Immature natural killer cell (primary cell): ENCODE measurements around the gene TCF7L2. TPM values are rescaled to one million over a fixed set of nuclear protein-coding genes. Genes with fewer than 3 reads are reported as not detected.

Experiments used
- DNase-seq, 3 donors: peaks; one replicate each; pipeline ENCODE4 v3.0.0; 2022; ENCODE audit warnings: mixed read lengths in 1 of 3
- H3K27ac Mint-ChIP-seq, 6 donors: one replicate each; pipeline ENCODE4 v1.8.0; 2020; ENCODE audit warnings: mixed read lengths in 6 of 6, mild to moderate bottlenecking in 5 of 6, inconsistent platforms in 4 of 6, moderate library complexity in 3 of 6
- H3K27me3 Mint-ChIP-seq, 3 donors: one replicate each; pipeline ENCODE4 v1.8.0; 2020 to 2021; ENCODE audit warnings: low read depth in 3 of 3, mild to moderate bottlenecking in 3 of 3, mixed read lengths in 3 of 3, moderate library complexity in 3 of 3, inconsistent platforms in 1 of 3
- H3K36me3 Mint-ChIP-seq, 3 donors: one replicate each; pipeline ENCODE4 v1.8.0; 2020; ENCODE audit warnings: mixed read lengths in 3 of 3, inconsistent platforms in 2 of 3, mild to moderate bottlenecking in 2 of 3
- H3K4me1 Mint-ChIP-seq, 2 donors: one replicate each; pipeline ENCODE4 v1.8.0; 2020; ENCODE audit warnings: inconsistent platforms in 2 of 2, mild to moderate bottlenecking in 2 of 2, mixed read lengths in 2 of 2, moderate library complexity in 1 of 2
- H3K4me3 Mint-ChIP-seq, 5 donors: one replicate each; pipeline ENCODE4 v1.8.0; 2020; ENCODE audit warnings: mild to moderate bottlenecking in 5 of 5, mixed read lengths in 5 of 5, inconsistent platforms in 3 of 5, moderate library complexity in 3 of 5
- H3K9me3 Mint-ChIP-seq, 6 donors: one replicate each; pipeline ENCODE4 v1.8.0; 2020; ENCODE audit warnings: mild to moderate bottlenecking in 6 of 6, mixed read lengths in 6 of 6, inconsistent platforms in 4 of 6, moderate library complexity in 3 of 6
- polyA plus RNA-seq, 3 donors: library from polyadenylated mRNA; unstranded; fragments of 300-500 nt; fragmentation: Illumina TruSeq; gene quantifications; one replicate each; pipeline ENCODE4 v1.2.3, GENCODE V29; 2021

The TCF7L2 gene
- polyA plus RNA-seq, 3 donors from 2014 or later = 0.83 to 1.8 TPM; not detected in 1

DNA sequence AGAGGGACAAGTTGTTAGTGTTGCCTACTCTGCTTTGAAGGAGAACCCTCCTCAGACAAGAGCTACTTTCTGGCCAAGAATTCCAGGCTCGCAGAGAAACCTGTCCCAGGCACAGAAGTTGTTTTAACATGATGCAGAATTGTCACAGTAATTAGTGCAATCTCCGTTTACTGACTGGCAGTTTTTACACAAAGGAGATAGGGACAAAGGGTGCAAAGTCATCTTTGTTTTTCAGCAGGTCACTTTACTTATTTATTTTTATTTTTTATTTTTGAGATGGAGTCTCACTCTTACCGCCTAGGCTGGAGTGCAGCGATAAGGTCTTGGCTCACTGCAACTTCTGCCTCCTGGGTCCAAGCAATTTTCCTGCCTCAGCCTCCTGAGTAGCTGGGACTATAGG, 12.3 kb downstream of the TCF7L2 start:
- H3K4me3 Mint-ChIP-seq = no peak overlapping the region
- H3K4me1 Mint-ChIP-seq = peaks cover 10 to 11% of the 10 kb centered on the region in 2 donors
- peaks cover 3 to 4% (median 3%) of the 10 kb centered on the region in 3 donors for H3K27me3 Mint-ChIP-seq
- peaks cover 0 to 2% (median 0%) of the 10 kb centered on the region in 6 donors for H3K9me3 Mint-ChIP-seq
- peaks cover 0 to 4% (median 0%) of the 10 kb centered on the region in 3 donors for H3K36me3 Mint-ChIP-seq
- DNase-seq = no peak
- H3K27ac Mint-ChIP-seq = no peak overlapping the region

GRCh38 chr10:112963835-112964234, 13.8 kb downstream of the TCF7L2 start:
- H3K27me3 Mint-ChIP-seq = peaks cover 0 to 4% (median 3%) of the 10 kb centered on the region in 3 donors
- peaks cover 0 to 4% (median 0%) of the 10 kb centered on the region in 3 donors for H3K36me3 Mint-ChIP-seq
- no peak for DNase-seq
- H3K27ac Mint-ChIP-seq = no peak overlapping the region
- H3K4me1 Mint-ChIP-seq = peaks cover 10 to 11% of the 10 kb centered on the region in 2 donors
- H3K4me3 Mint-ChIP-seq = no peak overlapping the region
- H3K9me3 Mint-ChIP-seq = peaks cover 0 to 2% (median 0%) of the 10 kb centered on the region in 6 donors

DNA sequence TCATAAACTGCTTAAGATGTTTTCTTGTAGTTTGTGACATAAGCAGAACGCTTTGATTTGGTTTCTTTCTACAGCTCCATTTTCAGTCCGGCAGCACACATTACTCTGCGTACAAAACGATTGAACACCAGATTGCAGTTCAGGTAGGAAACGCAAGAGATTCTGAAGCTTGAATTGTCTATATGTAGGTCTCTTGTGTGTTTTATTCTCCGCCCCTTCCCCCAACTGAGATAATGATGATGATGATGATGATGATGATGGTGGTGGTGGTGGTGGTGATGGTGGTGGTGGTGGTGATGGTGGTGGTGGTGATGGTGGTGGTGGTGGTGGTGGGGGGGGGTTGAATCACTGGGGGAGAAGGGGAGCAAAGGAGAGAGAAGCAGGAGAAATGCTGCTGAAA, 14.4 kb downstream of the TCF7L2 start:
- Mint-ChIP-seq H3K27me3 (peaks cover 0 to 5% (median 3%) of the 10 kb centered on the region in 3 donors), H3K36me3 (peaks cover 0 to 4% (median 0%) of the 10 kb centered on the region in 3 donors), H3K4me3 (peak overlapping the region in 1 of 5 donors; percentile 1), H3K4me1 (peaks cover 10 to 11% of the 10 kb centered on the region in 2 donors), H3K27ac (no peak overlapping the region), H3K9me3 (peaks cover 0 to 2% (median 0%) of the 10 kb centered on the region in 6 donors)
- no peak for DNase-seq

- Mint-ChIP-seq H3K4me1 (peaks cover 5 to 8% of the 10 kb centered on the region in 2 donors), H3K4me3 (no peak overlapping the region), H3K27me3 (peaks cover 0 to 10% (median 3%) of the 10 kb centered on the region in 3 donors), H3K36me3 (peaks cover 0 to 4% (median 0%) of the 10 kb centered on the region in 3 donors), H3K27ac (no peak overlapping the region), H3K9me3 (no peaks in the 10 kb centered on the region)
- DNase-seq = no peak
These were observed 16.3 kb downstream of the TCF7L2 start for GRCh38 chr10:112966194-112966855.

- H3K4me3 Mint-ChIP-seq = no peak overlapping the region
- no peak for DNase-seq
- no peaks in the 10 kb centered on the region for H3K4me1 Mint-ChIP-seq
- H3K27me3 Mint-ChIP-seq = peaks cover 0 to 10% (median 3%) of the 10 kb centered on the region in 3 donors
- H3K27ac Mint-ChIP-seq = no peak overlapping the region
- H3K36me3 Mint-ChIP-seq = peaks cover 0 to 4% (median 3%) of the 10 kb centered on the region in 3 donors
- H3K9me3 Mint-ChIP-seq = no peaks in the 10 kb centered on the region
These were observed 17.2 kb downstream of the TCF7L2 start for GRCh38 chr10:112967200-112967599.

- DNase-seq = no peak
- no peaks in the 10 kb centered on the region for H3K4me1 Mint-ChIP-seq
- peaks cover 0 to 9% (median 3%) of the 10 kb centered on the region in 3 donors for H3K27me3 Mint-ChIP-seq
- H3K4me3 Mint-ChIP-seq = no peak overlapping the region
- H3K27ac Mint-ChIP-seq = no peak overlapping the region
- H3K9me3 Mint-ChIP-seq = no peaks in the 10 kb centered on the region
- peaks cover 0 to 4% (median 3%) of the 10 kb centered on the region in 3 donors for H3K36me3 Mint-ChIP-seq
These were observed 19.1 kb downstream of the TCF7L2 start for GRCh38 chr10:112969131-112969530.

DNA sequence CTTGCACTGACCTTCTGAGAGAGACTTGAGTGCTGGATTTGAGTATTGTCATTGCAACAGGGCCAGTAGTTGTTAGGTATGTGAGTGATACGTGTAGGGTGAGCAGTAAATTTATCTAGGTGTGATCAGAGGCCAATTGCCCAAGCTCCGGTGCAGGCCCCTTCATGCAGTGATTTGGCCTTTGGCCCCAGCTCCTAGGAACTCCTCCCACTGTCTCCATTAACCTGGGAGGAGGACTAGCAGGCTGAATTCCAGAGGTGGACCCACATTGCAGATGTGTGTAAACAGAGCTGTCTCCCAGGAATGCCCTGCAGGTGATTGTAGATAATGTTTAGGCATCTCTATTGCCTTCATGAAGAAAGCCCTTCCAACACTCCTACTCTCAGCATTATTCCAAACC, 19.5 kb downstream of the TCF7L2 start:
- Mint-ChIP-seq H3K4me3 (no peak overlapping the region), H3K4me1 (no peaks in the 10 kb centered on the region), H3K27ac (no peak overlapping the region), H3K36me3 (peaks cover 0 to 4% (median 3%) of the 10 kb centered on the region in 3 donors), H3K27me3 (peaks cover 0 to 9% (median 3%) of the 10 kb centered on the region in 3 donors), H3K9me3 (no peaks in the 10 kb centered on the region)
- DNase-seq = no peak

DNA sequence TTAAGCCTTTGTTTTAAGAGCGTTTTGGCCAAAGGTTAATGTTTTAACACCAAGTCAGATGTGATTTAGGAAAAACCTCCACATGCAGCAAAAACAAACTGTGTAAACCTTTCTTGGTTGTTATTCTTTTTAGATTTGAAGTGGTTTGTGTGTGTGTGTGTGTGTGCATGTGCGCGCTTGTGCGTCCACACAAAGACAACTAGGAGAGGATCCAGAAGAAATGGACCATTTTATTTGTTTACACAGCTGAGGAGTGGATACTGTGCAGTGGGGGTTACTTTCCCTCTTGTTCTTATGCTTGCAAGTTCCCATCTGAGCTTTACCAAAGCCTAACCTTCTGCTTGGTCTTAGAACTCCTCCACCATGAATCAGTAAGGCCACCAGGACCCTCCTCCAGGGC, 20.0 kb downstream of the TCF7L2 start:
- no peak for DNase-seq
- Mint-ChIP-seq H3K27me3 (peaks cover 0 to 9% (median 3%) of the 10 kb centered on the region in 3 donors), H3K9me3 (no peaks in the 10 kb centered on the region), H3K27ac (no peak overlapping the region), H3K36me3 (peaks cover 3 to 4% (median 4%) of the 10 kb centered on the region in 3 donors), H3K4me1 (no peaks in the 10 kb centered on the region), H3K4me3 (no peak overlapping the region)

GRCh38 chr10:112972606-112973005, 22.6 kb downstream of the TCF7L2 start:
- peaks cover 5 to 12% (median 6%) of the 10 kb centered on the region in 3 donors for H3K27me3 Mint-ChIP-seq
- no peaks in the 10 kb centered on the region for H3K4me1 Mint-ChIP-seq
- no peak for DNase-seq
- no peaks in the 10 kb centered on the region for H3K9me3 Mint-ChIP-seq
- H3K36me3 Mint-ChIP-seq = peaks cover 0 to 12% (median 5%) of the 10 kb centered on the region in 3 donors
- H3K4me3 Mint-ChIP-seq = no peak overlapping the region
- no peak overlapping the region for H3K27ac Mint-ChIP-seq

- DNase-seq = no peak
- Mint-ChIP-seq H3K9me3 (no peaks in the 10 kb centered on the region), H3K4me3 (no peak overlapping the region), H3K36me3 (peaks cover 0 to 12% (median 5%) of the 10 kb centered on the region in 3 donors), H3K27ac (no peak overlapping the region), H3K27me3 (peaks cover 6 to 12% (median 8%) of the 10 kb centered on the region in 3 donors), H3K4me1 (no peaks in the 10 kb centered on the region)
These were observed 23.0 kb downstream of the TCF7L2 start for GRCh38 chr10:112973046-112973445.

DNA sequence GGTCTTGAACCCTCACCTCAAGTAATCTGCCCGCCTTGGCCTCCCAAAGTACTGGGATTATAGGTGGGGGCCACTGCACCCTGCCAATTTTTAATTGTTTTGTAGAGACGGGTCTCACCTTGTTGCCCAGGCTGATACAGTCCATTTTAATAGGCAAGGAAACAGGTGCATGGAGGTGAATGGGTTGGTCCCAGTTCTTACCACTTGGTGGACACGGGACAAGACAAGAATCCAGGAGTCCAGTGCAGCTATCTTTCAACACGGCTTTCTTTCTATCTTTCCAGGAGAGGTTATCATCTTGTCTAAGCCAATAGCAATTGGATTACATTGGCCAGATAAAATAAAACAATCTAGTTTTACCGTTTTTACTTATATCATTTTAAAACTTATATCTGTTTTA, 23.8 kb downstream of the TCF7L2 start:
- Mint-ChIP-seq H3K36me3 (peaks cover 0 to 12% (median 5%) of the 10 kb centered on the region in 3 donors), H3K4me1 (no peaks in the 10 kb centered on the region), H3K9me3 (no peaks in the 10 kb centered on the region), H3K4me3 (no peak overlapping the region), H3K27ac (no peak overlapping the region), H3K27me3 (peaks cover 6 to 13% (median 8%) of the 10 kb centered on the region in 3 donors)
- DNase-seq = no peak

DNA sequence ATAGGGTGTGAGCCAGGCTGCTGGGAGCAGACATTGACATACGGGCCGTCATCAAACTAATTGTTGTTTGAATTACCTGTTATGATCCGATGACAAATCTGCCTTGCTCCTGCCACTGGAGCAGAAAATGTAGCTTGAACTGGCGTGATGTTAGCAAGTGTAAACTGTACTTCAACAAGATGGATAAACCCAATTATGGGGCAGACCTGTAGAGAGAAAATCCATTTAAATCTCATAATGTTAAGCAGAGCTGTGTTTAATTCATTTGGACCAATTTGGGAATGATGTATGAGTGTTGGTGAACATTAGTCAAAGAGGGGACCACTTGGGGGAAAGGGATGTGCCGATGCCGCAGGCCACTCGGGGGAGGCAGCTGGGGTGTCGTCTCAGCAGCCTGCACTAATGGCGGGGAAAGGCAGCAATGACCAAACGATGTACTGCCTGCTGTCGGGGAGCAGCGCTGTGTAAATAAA, 27.4 kb downstream of the TCF7L2 start:
- no peak for DNase-seq
- Mint-ChIP-seq H3K9me3 (no peaks in the 10 kb centered on the region), H3K4me3 (no peak overlapping the region), H3K4me1 (peaks cover 16% of the 10 kb centered on the region in 2 donors), H3K27ac (no peak overlapping the region), H3K36me3 (peaks cover 0 to 9% (median 5%) of the 10 kb centered on the region in 3 donors), H3K27me3 (peaks cover 3 to 20% (median 13%) of the 10 kb centered on the region in 3 donors)

DNA sequence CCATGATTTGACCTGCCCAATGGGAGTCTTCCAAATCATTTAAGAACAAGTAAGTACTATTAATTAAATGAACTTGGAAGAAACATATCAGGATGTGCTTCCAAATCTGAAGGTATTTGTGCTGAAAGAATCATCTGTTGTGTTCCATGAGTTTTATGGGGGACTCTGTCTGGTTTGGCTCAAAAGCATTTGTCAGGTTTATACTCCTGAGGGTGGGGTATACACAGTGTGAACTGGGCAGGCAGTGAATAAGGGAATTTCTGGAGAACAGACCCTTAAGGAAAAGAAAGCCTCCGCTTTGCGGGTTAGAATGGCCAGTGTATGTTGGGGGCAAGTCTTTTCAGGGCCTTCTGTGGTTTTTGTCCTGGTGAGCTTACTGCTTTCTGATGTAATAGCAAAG, 29.9 kb downstream of the TCF7L2 start:
- Mint-ChIP-seq H3K36me3 (peaks cover 0 to 9% (median 3%) of the 10 kb centered on the region in 3 donors), H3K9me3 (no peaks in the 10 kb centered on the region), H3K27ac (no peak overlapping the region), H3K4me1 (peaks cover 16% of the 10 kb centered on the region in 2 donors), H3K27me3 (peaks cover 3 to 22% (median 13%) of the 10 kb centered on the region in 3 donors), H3K4me3 (no peak overlapping the region)
- no peak for DNase-seq

GRCh38 chr10:112980937-112981336, 30.9 kb downstream of the TCF7L2 start:
- DNase-seq = no peak
- Mint-ChIP-seq H3K27ac (no peak overlapping the region), H3K9me3 (no peaks in the 10 kb centered on the region), H3K36me3 (peaks cover 0 to 6% (median 3%) of the 10 kb centered on the region in 3 donors), H3K27me3 (peaks cover 3 to 26% (median 18%) of the 10 kb centered on the region in 3 donors), H3K4me3 (peak overlapping the region; percentile 20 to 64 (median 51)), H3K4me1 (peaks cover 22 to 25% of the 10 kb centered on the region in 2 donors)
